Chondrocyte (in vitro differentiated cells): ENCODE measurements around the gene DLG4. TPM values are rescaled to one million over a fixed set of nuclear protein-coding genes. Genes with fewer than 3 reads are reported as not detected.
A peak's percentile ranks its signal among the peaks of the same experiment; 100 is the strongest.

Source experiments
- DNase-seq: peaks from one replicate; pipeline ENCODE4 v3.0.0; 2021; ENCODE audit warnings: mixed read lengths, low spot score
- H3K27ac Mint-ChIP-seq: one replicate; pipeline ENCODE4 v1.8.0; 2021; ENCODE audit warnings: mild to moderate bottlenecking, moderate library complexity, mixed read lengths; ENCODE audit not compliant: unreplicated experiment
- H3K27me3 Mint-ChIP-seq: 2 replicates; pipeline ENCODE4 v1.8.0; 2021; ENCODE audit warnings: low read depth, mixed read lengths
- H3K36me3 Mint-ChIP-seq: 2 replicates; pipeline ENCODE4 v1.8.0; 2021; ENCODE audit warnings: low read depth, mixed read lengths
- H3K4me1 Mint-ChIP-seq: 2 replicates; pipeline ENCODE4 v1.8.0; 2021; ENCODE audit warnings: low read depth, mild to moderate bottlenecking, mixed read lengths
- H3K4me3 Mint-ChIP-seq: one replicate; pipeline ENCODE4 v1.8.0; 2021; ENCODE audit warnings: mild to moderate bottlenecking, moderate library complexity, mixed read lengths; ENCODE audit not compliant: unreplicated experiment
- H3K9me3 Mint-ChIP-seq: 2 replicates; pipeline ENCODE4 v1.8.0; 2021; ENCODE audit warnings: low read depth, mixed read lengths
- CTCF ChIP-seq: fragments of 200-600 bp; sonication (generic); IDR thresholded peaks from 2 replicates; pipeline ENCODE4 v1.5.0; 2021; ENCODE audit warnings: antibody characterized with exemption, mild to moderate bottlenecking, moderate library complexity
- total RNA-seq: library from RNA; stranded (reverse); gene quantifications from 3 replicates; pipeline ENCODE4 v1.2.1, GENCODE V29; 2021

DLG4 gene
- total RNA-seq, 1 donor from 2014 or later, result 28.3 TPM

GRCh38 chr17:7261379-7262191 lies 41.9 kb upstream of the DLG4 start:
- TF ChIP-seq CTCF, result no peak
- Mint-ChIP-seq H3K36me3 (peaks cover 16% of the 10 kb centered on the region), H3K4me3 (peak overlapping the region; percentile 61), H3K27me3 (peaks cover 11% of the 10 kb centered on the region), H3K27ac (no peak overlapping the region), H3K9me3 (no peaks in the 10 kb centered on the region), H3K4me1 (peaks cover 27% of the 10 kb centered on the region)
- DNase-seq, result no peak

- Mint-ChIP-seq H3K27me3 (peaks cover 11% of the 10 kb centered on the region), H3K4me3 (peak overlapping the region; percentile 61), H3K9me3 (no peaks in the 10 kb centered on the region), H3K4me1 (peaks cover 22% of the 10 kb centered on the region), H3K27ac (no peak overlapping the region), H3K36me3 (peaks cover 19% of the 10 kb centered on the region)
- no peak for DNase-seq
- TF ChIP-seq CTCF, result no peak
These were observed 41.2 kb upstream of the DLG4 start for GRCh38 chr17:7260651-7261378.

- H3K4me1 Mint-ChIP-seq, result peaks cover 22% of the 10 kb centered on the region
- H3K9me3 Mint-ChIP-seq, result no peaks in the 10 kb centered on the region
- no peak overlapping the region for H3K4me3 Mint-ChIP-seq
- DNase-seq, result no peak
- peaks cover 11% of the 10 kb centered on the region for H3K27me3 Mint-ChIP-seq
- H3K27ac Mint-ChIP-seq, result no peak overlapping the region
- H3K36me3 Mint-ChIP-seq, result peaks cover 19% of the 10 kb centered on the region
- TF ChIP-seq CTCF, result no peak
These were observed 40.5 kb upstream of the DLG4 start for GRCh38 chr17:7260151-7260550.

- Mint-ChIP-seq H3K27ac (no peak overlapping the region), H3K9me3 (no peaks in the 10 kb centered on the region), H3K4me3 (no peak overlapping the region), H3K4me1 (peaks cover 21% of the 10 kb centered on the region), H3K36me3 (peaks cover 22% of the 10 kb centered on the region), H3K27me3 (peaks cover 11% of the 10 kb centered on the region)
- TF ChIP-seq CTCF, result no peak
- no peak for DNase-seq
These were observed 39.9 kb upstream of the DLG4 start for GRCh38 chr17:7259555-7259889.

- DNase-seq, result no peak
- Mint-ChIP-seq H3K27me3 (peaks cover 11% of the 10 kb centered on the region), H3K4me1 (peaks cover 19% of the 10 kb centered on the region), H3K4me3 (no peak overlapping the region), H3K36me3 (peaks cover 22% of the 10 kb centered on the region), H3K27ac (no peak overlapping the region), H3K9me3 (no peaks in the 10 kb centered on the region)
- no peak for TF ChIP-seq CTCF
These were observed 39.3 kb upstream of the DLG4 start for GRCh38 chr17:7258731-7259554.
